MM.1S (cell line): ENCODE measurements around the gene IL33.

ENCODE experiments used
- DNase-seq: peaks from one replicate; pipeline ENCODE4 v3.0.0-alpha.2; 2015
- H2AFZ ChIP-seq: fragments of 300-600 bp; sonication (generic); 2 replicates; pipeline ENCODE4 v1.6.0; 2016; ENCODE audit warnings: antibody characterized with exemption, low read length
- H3F3A ChIP-seq: fragments of 300-600 bp; sonication (generic); 2 replicates; pipeline ENCODE4 v1.6.1; 2016; ENCODE audit warnings: mild to moderate bottlenecking, antibody characterized with exemption, low read length, moderate library complexity, mixed read lengths; ENCODE audit not compliant: insufficient read depth
- H3K27ac ChIP-seq: fragments of 300-600 bp; sonication (generic); 2 replicates; pipeline ENCODE4 v1.5.1; 2016; ENCODE audit warnings: mild to moderate bottlenecking, low read length
- H3K27me3 ChIP-seq: fragments of 300-600 bp; sonication (generic); replicated peaks from 2 replicates; pipeline ENCODE4 v1.6.0; 2016; ENCODE audit warnings: low read length; ENCODE audit not compliant: insufficient read depth
- H3K36me3 ChIP-seq: fragments of 300-600 bp; sonication (generic); replicated peaks from 2 replicates; pipeline ENCODE4 v1.6.1; 2016; ENCODE audit warnings: mild to moderate bottlenecking, low read length, mixed read lengths; ENCODE audit not compliant: insufficient read depth
- H3K4me1 ChIP-seq: fragments of 300-600 bp; sonication (generic); 2 replicates; pipeline ENCODE4 v1.6.1; 2016; ENCODE audit warnings: low read length, mixed read lengths
- H3K4me2 ChIP-seq: fragments of 300-600 bp; sonication (generic); 2 replicates; pipeline ENCODE4 v1.6.0; 2016; ENCODE audit warnings: low read depth, low read length
- H3K4me3 ChIP-seq: fragments of 300-600 bp; sonication (generic); 2 replicates; pipeline ENCODE4 v1.5.1; 2016; ENCODE audit warnings: low read length, mixed read lengths
- H3K79me2 ChIP-seq: fragments of 300-600 bp; sonication (generic); 2 replicates; pipeline ENCODE4 v1.6.1; 2016; ENCODE audit warnings: mixed run types, low read length, mixed read lengths
- H3K9ac ChIP-seq: fragments of 300-600 bp; sonication (generic); 2 replicates; pipeline ENCODE4 v1.6.1; 2016; ENCODE audit warnings: low read length, mixed read lengths
- H3K9me2 ChIP-seq: fragments of 300-600 bp; sonication (generic); replicated peaks from 2 replicates; pipeline ENCODE4 v1.6.1; 2016; ENCODE audit warnings: mild to moderate bottlenecking, low read length, mixed read lengths; ENCODE audit not compliant: insufficient read depth
- H3K9me3 ChIP-seq: fragments of 300-600 bp; sonication (generic); replicated peaks from 2 replicates; pipeline ENCODE4 v1.6.1; 2016; ENCODE audit warnings: mild to moderate bottlenecking, low read length, mixed read lengths; ENCODE audit not compliant: insufficient read depth
- H4K20me1 ChIP-seq: fragments of 300-600 bp; sonication (generic); 2 replicates; pipeline ENCODE4 v1.6.1; 2016; ENCODE audit warnings: mild to moderate bottlenecking, low read length, moderate library complexity, mixed read lengths; ENCODE audit not compliant: insufficient read depth
- EZH2 ChIP-seq: fragments of 300-600 bp; sonication (generic); optimal IDR thresholded peaks from 2 replicates; pipeline ENCODE3; 2017; ENCODE audit warnings: low read depth, mild to moderate bottlenecking, antibody characterized with exemption, low read length, mixed read lengths
- EZH2phosphoT487 ChIP-seq: fragments of 300-600 bp; sonication (generic); IDR thresholded peaks from 2 replicates; pipeline ENCODE4 v1.6.1; 2018; ENCODE audit warnings: antibody characterized with exemption, low read length
- TF ChIP-seq, protein P1 (sequence below): fragments of 300-600 bp; sonication (generic); IDR thresholded peaks from 2 replicates; pipeline ENCODE4 v1.5.1; 2016; ENCODE audit warnings: antibody characterized with exemption, low read length, mixed read lengths

IL33 gene

GRCh38 chr9:6270896-6271295 is 55.3 kb downstream of the IL33 start:
- Histone ChIP-seq H4K20me1 (no peaks in the 10 kb centered on the region), H3K4me2 (no peak overlapping the region), H3K4me3 (no peak overlapping the region), H3K9me3 (no peaks in the 10 kb centered on the region), H3F3A (no peaks in the 10 kb centered on the region), H3K36me3 (no peaks in the 10 kb centered on the region), H2AFZ (no peak overlapping the region), H3K27ac (no peak overlapping the region), H3K9ac (no peak overlapping the region), H3K4me1 (no peaks in the 10 kb centered on the region), H3K27me3 (no peaks in the 10 kb centered on the region), H3K9me2 (no peaks in the 10 kb centered on the region), H3K79me2 (no peaks in the 10 kb centered on the region)
- DNase-seq: no peak
- no peak for TF ChIP-seq EZH2
- TF ChIP-seq, protein P1, sequence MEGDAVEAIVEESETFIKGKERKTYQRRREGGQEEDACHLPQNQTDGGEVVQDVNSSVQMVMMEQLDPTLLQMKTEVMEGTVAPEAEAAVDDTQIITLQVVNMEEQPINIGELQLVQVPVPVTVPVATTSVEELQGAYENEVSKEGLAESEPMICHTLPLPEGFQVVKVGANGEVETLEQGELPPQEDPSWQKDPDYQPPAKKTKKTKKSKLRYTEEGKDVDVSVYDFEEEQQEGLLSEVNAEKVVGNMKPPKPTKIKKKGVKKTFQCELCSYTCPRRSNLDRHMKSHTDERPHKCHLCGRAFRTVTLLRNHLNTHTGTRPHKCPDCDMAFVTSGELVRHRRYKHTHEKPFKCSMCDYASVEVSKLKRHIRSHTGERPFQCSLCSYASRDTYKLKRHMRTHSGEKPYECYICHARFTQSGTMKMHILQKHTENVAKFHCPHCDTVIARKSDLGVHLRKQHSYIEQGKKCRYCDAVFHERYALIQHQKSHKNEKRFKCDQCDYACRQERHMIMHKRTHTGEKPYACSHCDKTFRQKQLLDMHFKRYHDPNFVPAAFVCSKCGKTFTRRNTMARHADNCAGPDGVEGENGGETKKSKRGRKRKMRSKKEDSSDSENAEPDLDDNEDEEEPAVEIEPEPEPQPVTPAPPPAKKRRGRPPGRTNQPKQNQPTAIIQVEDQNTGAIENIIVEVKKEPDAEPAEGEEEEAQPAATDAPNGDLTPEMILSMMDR: no peak
- no peak for TF ChIP-seq EZH2phosphoT487

GRCh38 chr9:6271508-6272228 is 56.1 kb downstream of the IL33 start:
- no peak for DNase-seq
- no peak overlapping the region for H3K9ac ChIP-seq
- no peaks in the 10 kb centered on the region for H3K79me2 ChIP-seq
- no peak overlapping the region for H3K4me3 ChIP-seq
- H3F3A ChIP-seq: no peaks in the 10 kb centered on the region
- H3K9me2 ChIP-seq: no peaks in the 10 kb centered on the region
- H4K20me1 ChIP-seq: no peaks in the 10 kb centered on the region
- TF ChIP-seq, protein P1: no peak
- no peak for TF ChIP-seq EZH2
- TF ChIP-seq EZH2phosphoT487: no peak
- H3K4me1 ChIP-seq: no peaks in the 10 kb centered on the region
- no peaks in the 10 kb centered on the region for H3K36me3 ChIP-seq
- H3K27me3 ChIP-seq: no peaks in the 10 kb centered on the region
- H3K27ac ChIP-seq: no peak overlapping the region
- no peak overlapping the region for H2AFZ ChIP-seq
- no peaks in the 10 kb centered on the region for H3K9me3 ChIP-seq
- H3K4me2 ChIP-seq: no peak overlapping the region

GRCh38 chr9:6272229-6272598 is 56.6 kb downstream of the IL33 start:
- no peak overlapping the region for H3K27ac ChIP-seq
- H3K4me2 ChIP-seq: no peak overlapping the region
- no peaks in the 10 kb centered on the region for H4K20me1 ChIP-seq
- H3K9me3 ChIP-seq: no peaks in the 10 kb centered on the region
- no peak overlapping the region for H3K4me3 ChIP-seq
- TF ChIP-seq EZH2 (no peak), EZH2phosphoT487 (no peak)
- TF ChIP-seq, protein P1: no peak
- no peaks in the 10 kb centered on the region for H3K9me2 ChIP-seq
- DNase-seq: no peak
- no peaks in the 10 kb centered on the region for H3K79me2 ChIP-seq
- no peak overlapping the region for H2AFZ ChIP-seq
- no peaks in the 10 kb centered on the region for H3K36me3 ChIP-seq
- no peaks in the 10 kb centered on the region for H3F3A ChIP-seq
- no peaks in the 10 kb centered on the region for H3K27me3 ChIP-seq
- no peak overlapping the region for H3K9ac ChIP-seq
- H3K4me1 ChIP-seq: no peaks in the 10 kb centered on the region
